Activated T-helper 2 cell treated with anti-CD3 and anti-CD28 coated beads, Interferon-gamma antibody, Interleukin-2, Interleukin-4, amounts not matched to agents 10 μg/mL and 5 μg/mL and 100 μg/mL, durations not matched to agents 14 hours and 24 hours and 36 hours (primary cell): Measurements from ENCODE around the gene CHRM2. TPM values are rescaled to one million over a fixed set of nuclear protein-coding genes. Genes with fewer than 3 reads are reported as not detected.
"Not testable (repeated sequence)": the region's sequence is repeated elsewhere in the genome, so short reads cannot be mapped to it uniquely, and the experiment has no call there.

Experiments
- DNase-seq: peaks from one replicate; pipeline ENCODE4 v3.0.0; 2021; ENCODE audit warnings: low spot score
- H3K27ac Mint-ChIP-seq: one replicate; pipeline ENCODE4 v1.8.0; 2021; ENCODE audit warnings: mixed read lengths
- H3K27me3 Mint-ChIP-seq: one replicate; pipeline ENCODE4 v1.8.0; 2021; ENCODE audit warnings: low read depth, mixed read lengths
- H3K36me3 Mint-ChIP-seq: one replicate; pipeline ENCODE4 v1.8.0; 2021; ENCODE audit warnings: low read depth, mixed read lengths
- H3K4me1 Mint-ChIP-seq: one replicate; pipeline ENCODE4 v1.8.0; 2021; ENCODE audit warnings: low read depth, mixed read lengths
- H3K4me3 Mint-ChIP-seq: one replicate; pipeline ENCODE4 v1.8.0; 2021; ENCODE audit warnings: low read depth, mild to moderate bottlenecking, moderate library complexity, mixed read lengths
- H3K9me3 Mint-ChIP-seq: one replicate; pipeline ENCODE4 v1.8.0; 2021; ENCODE audit warnings: mixed read lengths
- intact Hi-C: fragments of 100-400 bp; cut with micrococcal nuclease; formaldehyde crosslinking; loops from one replicate; pipeline ENCODE4 v1.15.1; 2023
- total RNA-seq: library from RNA; stranded (reverse); gene quantifications from 2 replicates; pipeline ENCODE4 v1.2.3, GENCODE V29; 2022

CHRM2 gene
- not detected in 2 replicates for total RNA-seq

- no peak within 1 kb of the TSS for H3K27ac Mint-ChIP-seq
- H3K4me1 Mint-ChIP-seq: no peaks in the 10 kb centered on the region
- DNase-seq: no peak
- no peak within 1 kb of the TSS for H3K4me3 Mint-ChIP-seq
- H3K36me3 Mint-ChIP-seq: no peaks in the 10 kb centered on the region
- intact Hi-C loops: no loop called here
- peaks cover 28% of the 10 kb centered on the region for H3K27me3 Mint-ChIP-seq
- H3K9me3 Mint-ChIP-seq: no peaks in the 10 kb centered on the region
Measured at GRCh38 chr7:136868496-136869000, at the start of gene CHRM2. Gene CHRM2, plus strand, starts transcription at chr7:136868652. Its CDS starts 146,214 bp downstream, at chr7:137014866.

GRCh38 chr7:136831398-136831797 is 37.1 kb upstream of the CHRM2 start:
- not testable (repeated sequence) for H3K4me1 Mint-ChIP-seq, H3K36me3 Mint-ChIP-seq

GRCh38 chr7:136845899-136846465 is 22.5 kb upstream of the CHRM2 start:
- Mint-ChIP-seq H3K9me3 (peaks cover 12% of the 10 kb centered on the region), H3K27me3 (no peaks in the 10 kb centered on the region), H3K4me1 (no peaks in the 10 kb centered on the region), H3K36me3 (no peaks in the 10 kb centered on the region), H3K4me3 (no peak overlapping the region), H3K27ac (no peak overlapping the region)
- no peak for DNase-seq
- intact Hi-C loops: no loop called here

More at GRCh38 chr7:136831398-136831797, 37.1 kb upstream of the CHRM2 start:
- H3K27me3 Mint-ChIP-seq, H3K27ac Mint-ChIP-seq, H3K9me3 Mint-ChIP-seq, DNase-seq, H3K4me3 Mint-ChIP-seq, intact Hi-C loops: not testable (repeated sequence)

GRCh38 chr7:136847858-136848257 is 20.6 kb upstream of the CHRM2 start:
- H3K27ac Mint-ChIP-seq: no peak overlapping the region
- H3K36me3 Mint-ChIP-seq: no peaks in the 10 kb centered on the region
- no peaks in the 10 kb centered on the region for H3K27me3 Mint-ChIP-seq
- no peaks in the 10 kb centered on the region for H3K4me1 Mint-ChIP-seq
- DNase-seq: no peak
- intact Hi-C loops: no loop called here
- peaks cover 13% of the 10 kb centered on the region for H3K9me3 Mint-ChIP-seq
- H3K4me3 Mint-ChIP-seq: no peak overlapping the region

- intact Hi-C loops: no loop called here
- Mint-ChIP-seq H3K27me3 (no peaks in the 10 kb centered on the region), H3K27ac (no peak overlapping the region), H3K4me1 (no peaks in the 10 kb centered on the region), H3K9me3 (peaks cover 20% of the 10 kb centered on the region), H3K36me3 (no peaks in the 10 kb centered on the region), H3K4me3 (no peak overlapping the region)
- DNase-seq: no peak
Measured at GRCh38 chr7:136853654-136854053, 14.8 kb upstream of the CHRM2 start.

- intact Hi-C loops: no loop called here
- no peak overlapping the region for H3K27ac Mint-ChIP-seq
- H3K36me3 Mint-ChIP-seq: no peaks in the 10 kb centered on the region
- no peak for DNase-seq
- no peaks in the 10 kb centered on the region for H3K4me1 Mint-ChIP-seq
- no peaks in the 10 kb centered on the region for H3K27me3 Mint-ChIP-seq
- H3K4me3 Mint-ChIP-seq: no peak overlapping the region
- H3K9me3 Mint-ChIP-seq: peaks cover 13% of the 10 kb centered on the region
Measured at GRCh38 chr7:136857573-136857972, 10.9 kb upstream of the CHRM2 start.

- Mint-ChIP-seq H3K4me1 (no peaks in the 10 kb centered on the region), H3K36me3 (no peaks in the 10 kb centered on the region), H3K4me3 (no peak overlapping the region), H3K27me3 (no peaks in the 10 kb centered on the region), H3K27ac (no peak overlapping the region), H3K9me3 (peaks cover 13% of the 10 kb centered on the region)
- intact Hi-C loops: no loop called here
- DNase-seq: no peak
Measured at GRCh38 chr7:136859803-136860202, 8.6 kb upstream of the CHRM2 start.

GRCh38 chr7:136865236-136865635 is 3.2 kb upstream of the CHRM2 start:
- Mint-ChIP-seq H3K4me3 (no peak overlapping the region), H3K9me3 (no peaks in the 10 kb centered on the region), H3K36me3 (no peaks in the 10 kb centered on the region), H3K27me3 (peaks cover 14% of the 10 kb centered on the region), H3K4me1 (no peaks in the 10 kb centered on the region), H3K27ac (no peak overlapping the region)
- no peak for DNase-seq
- intact Hi-C loops: no loop called here

GRCh38 chr7:136865777-136866176 is 2.7 kb upstream of the CHRM2 start:
- DNase-seq: no peak
- H3K9me3 Mint-ChIP-seq: no peaks in the 10 kb centered on the region
- H3K27me3 Mint-ChIP-seq: peaks cover 18% of the 10 kb centered on the region
- no peaks in the 10 kb centered on the region for H3K36me3 Mint-ChIP-seq
- no peaks in the 10 kb centered on the region for H3K4me1 Mint-ChIP-seq
- H3K4me3 Mint-ChIP-seq: no peak overlapping the region
- no peak overlapping the region for H3K27ac Mint-ChIP-seq
- intact Hi-C loops: no loop called here

GRCh38 chr7:136869001-136869961 is 829 bp downstream of the CHRM2 start:
- no peak for DNase-seq
- Mint-ChIP-seq H3K4me1 (no peaks in the 10 kb centered on the region), H3K27ac (no peak overlapping the region), H3K36me3 (no peaks in the 10 kb centered on the region), H3K27me3 (peaks cover 28% of the 10 kb centered on the region), H3K9me3 (no peaks in the 10 kb centered on the region), H3K4me3 (no peak overlapping the region)
- intact Hi-C loops: no loop called here

GRCh38 chr7:136869991-136870865 is 1.8 kb downstream of the CHRM2 start:
- intact Hi-C loops: no loop called here
- no peak overlapping the region for H3K27ac Mint-ChIP-seq
- no peaks in the 10 kb centered on the region for H3K4me1 Mint-ChIP-seq

GRCh38 chr7:136870866-136871487 is 2.5 kb downstream of the CHRM2 start:
- no peak for DNase-seq
- H3K9me3 Mint-ChIP-seq: no peaks in the 10 kb centered on the region
- intact Hi-C loops: no loop called here
- no peaks in the 10 kb centered on the region for H3K4me1 Mint-ChIP-seq
- no peak overlapping the region for H3K4me3 Mint-ChIP-seq
- H3K27ac Mint-ChIP-seq: no peak overlapping the region
- H3K36me3 Mint-ChIP-seq: no peaks in the 10 kb centered on the region
- peaks cover 28% of the 10 kb centered on the region for H3K27me3 Mint-ChIP-seq

More at GRCh38 chr7:136869991-136870865, 1.8 kb downstream of the CHRM2 start:
- Mint-ChIP-seq H3K27me3 (peaks cover 28% of the 10 kb centered on the region), H3K9me3 (no peaks in the 10 kb centered on the region), H3K36me3 (no peaks in the 10 kb centered on the region), H3K4me3 (no peak overlapping the region)
- DNase-seq: no peak
